ENCODE results near the gene RBMS3. TPM values are rescaled to one million over a fixed set of nuclear protein-coding genes. Genes with fewer than 3 reads are reported as not detected.

RBMS3 gene
- total and polyA plus RNA-seq, 9 donors = 11.6 to 79.2 (median 63.1) TPM

DNA sequence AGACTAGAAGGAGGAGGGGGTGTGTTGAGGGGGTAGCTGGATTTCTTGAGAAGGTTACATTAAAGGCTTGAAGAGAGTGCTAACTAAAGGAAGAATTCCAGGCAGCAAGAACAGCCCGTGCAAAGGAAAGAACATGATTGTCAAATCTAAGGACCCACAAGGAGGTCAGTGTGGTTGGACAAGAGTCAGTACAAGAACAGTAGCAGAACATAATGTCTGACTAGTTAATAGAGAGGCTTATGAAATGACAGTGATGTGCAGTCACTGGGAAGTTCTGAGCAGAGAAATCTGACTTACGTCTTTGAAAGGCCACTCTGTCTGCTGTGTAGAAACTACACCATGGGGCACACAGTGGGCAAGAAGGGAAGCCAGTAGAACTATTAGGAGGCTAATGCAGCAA, 19.8 kb upstream of the RBMS3 start:
- H3K4me3 ChIP-seq = no peak overlapping the region
- no peaks in the 10 kb centered on the region for H3K27me3 ChIP-seq
- no peaks in the 10 kb centered on the region for H3K9me3 ChIP-seq
- no peaks in the 10 kb centered on the region for H3K4me1 ChIP-seq (ENCODE audit: insufficient read depth)
- no peak for TF ChIP-seq CTCF (IDR thresholded peaks at IDR 0.05)
- no peak for TF ChIP-seq POLR2A (IDR thresholded peaks at IDR 0.05)
- TF ChIP-seq EP300 (IDR thresholded peaks at IDR 0.05) = no peak
- 87 to 91% (median 87%) methylated on average over 2 of the region's 2 CpGs for WGBS, 3 donors
- no peak for DNase-seq
- no peaks in the 10 kb centered on the region for H3K36me3 ChIP-seq
- H3K27ac ChIP-seq = no peak overlapping the region
- intact Hi-C loops (cut with DNase I) = no loop called here

GRCh38 chr3:29263476-29263875, 17.4 kb upstream of the RBMS3 start:
- intact Hi-C loops (cut with DNase I) = no loop called here
- H3K27ac ChIP-seq = no peak overlapping the region
- WGBS, 3 donors = 90 to 93% (median 92%) methylated on average over 4 of the region's 4 CpGs
- TF ChIP-seq EP300 (IDR thresholded peaks at IDR 0.05) (no peak), CTCF (IDR thresholded peaks at IDR 0.05) (no peak), POLR2A (IDR thresholded peaks at IDR 0.05) (no peak)
- H3K4me3 ChIP-seq = no peak overlapping the region
- DNase-seq = no peak
- H3K27me3 ChIP-seq = no peaks in the 10 kb centered on the region
- H3K9me3 ChIP-seq = no peaks in the 10 kb centered on the region
- H3K36me3 ChIP-seq = no peaks in the 10 kb centered on the region
- H3K4me1 ChIP-seq (ENCODE audit: insufficient read depth) = no peaks in the 10 kb centered on the region

- Histone ChIP-seq H3K9me3 (no peaks in the 10 kb centered on the region), H3K27ac (no peak overlapping the region), H3K36me3 (no peaks in the 10 kb centered on the region), H3K27me3 (no peaks in the 10 kb centered on the region), H3K4me3 (no peak overlapping the region), H3K4me1 (ENCODE audit: insufficient read depth) (no peaks in the 10 kb centered on the region)
- WGBS, 3 donors = 98 to 99% (median 99%) methylated on average over 4 of the region's 4 CpGs
- TF ChIP-seq EP300 (IDR thresholded peaks at IDR 0.05) (no peak), POLR2A (IDR thresholded peaks at IDR 0.05) (no peak), CTCF (IDR thresholded peaks at IDR 0.05) (no peak)
- intact Hi-C loops (cut with DNase I) = no loop called here
- DNase-seq = no peak
Measured at GRCh38 chr3:29265509-29266072, 15.3 kb upstream of the RBMS3 start.

GRCh38 chr3:29267226-29267625, 13.6 kb upstream of the RBMS3 start:
- DNase-seq = no peak
- TF ChIP-seq POLR2A (IDR thresholded peaks at IDR 0.05) = no peak
- TF ChIP-seq CTCF (IDR thresholded peaks at IDR 0.05) = no peak
- TF ChIP-seq EP300 (IDR thresholded peaks at IDR 0.05) = no peak
- Histone ChIP-seq H3K9me3 (no peaks in the 10 kb centered on the region), H3K27me3 (no peaks in the 10 kb centered on the region), H3K27ac (no peak overlapping the region), H3K4me3 (no peak overlapping the region), H3K4me1 (ENCODE audit: insufficient read depth) (no peaks in the 10 kb centered on the region), H3K36me3 (no peaks in the 10 kb centered on the region)
- 71 to 81% (median 72%) methylated on average over 4 of the region's 4 CpGs for WGBS, 3 donors
- intact Hi-C loops (cut with DNase I) = no loop called here
